Left ventricle myocardium inferior (tissue), 1 donor: Measurements from ENCODE around the gene TSPAN9. TPM values are rescaled to one million over a fixed set of nuclear protein-coding genes. Genes with fewer than 3 reads are reported as not detected.

Experiments used
- DNase-seq: peaks from one replicate; pipeline ENCODE4 v3.0.0-alpha.2; 2020
- H3K27ac ChIP-seq: fragments of 200-600 bp; replicated peaks from 2 replicates; pipeline ENCODE4 v1.8.0; 2021
- H3K27me3 ChIP-seq: fragments of 200-600 bp; 2 replicates; pipeline ENCODE4 v1.8.0; 2021; ENCODE audit warnings: low read depth
- H3K36me3 ChIP-seq: fragments of 200-600 bp; 2 replicates; pipeline ENCODE4 v1.8.0; 2021
- H3K4me1 ChIP-seq: fragments of 200-600 bp; 2 replicates; pipeline ENCODE4 v1.8.0; 2021
- H3K4me3 ChIP-seq: fragments of 200-600 bp; 2 replicates; pipeline ENCODE4 v1.8.0; 2021; ENCODE audit warnings: mild to moderate bottlenecking, moderate library complexity
- H3K9me3 ChIP-seq: fragments of 200-600 bp; replicated peaks from 2 replicates; pipeline ENCODE4 v1.8.0; 2021
- intact Hi-C: fragments of 100-400 bp; cut with micrococcal nuclease; formaldehyde crosslinking; loops from one replicate; pipeline ENCODE4 v1.11.0; 2022
- total RNA-seq: library from RNA; stranded (reverse); fragmentation: NEBNext Ultra II Directional; extraction: Animal tissue kit (Norgen Biotek cat#: 25700); gene quantifications from one replicate; pipeline ENCODE4 v1.2.1, GENCODE V29; 2021
- TF ChIP-seq, protein P1 (sequence below): fragments of 200-600 bp; IDR thresholded peaks from 2 replicates; pipeline ENCODE4 v1.8.0; 2021; ENCODE audit warnings: antibody characterized with exemption, mild to moderate bottlenecking, borderline replicate concordance
- donor health status: DM: no; HTN: yes; CAD: no; lungs with severe emphysema.

TSPAN9 gene
- total RNA-seq, 1 donor from 2014 or later: 305 TPM

- intact Hi-C loops: no loop called here
- no peak overlapping the region for H3K4me3 ChIP-seq
- DNase-seq: peak; percentile 65
- peak overlapping the region; percentile 86 for H3K27ac ChIP-seq
- peaks cover 64% of the 10 kb centered on the region for H3K4me1 ChIP-seq
- H3K36me3 ChIP-seq: no peaks in the 10 kb centered on the region
- H3K9me3 ChIP-seq: peaks cover 13% of the 10 kb centered on the region
- no peaks in the 10 kb centered on the region for H3K27me3 ChIP-seq
- TF ChIP-seq, protein P1, sequence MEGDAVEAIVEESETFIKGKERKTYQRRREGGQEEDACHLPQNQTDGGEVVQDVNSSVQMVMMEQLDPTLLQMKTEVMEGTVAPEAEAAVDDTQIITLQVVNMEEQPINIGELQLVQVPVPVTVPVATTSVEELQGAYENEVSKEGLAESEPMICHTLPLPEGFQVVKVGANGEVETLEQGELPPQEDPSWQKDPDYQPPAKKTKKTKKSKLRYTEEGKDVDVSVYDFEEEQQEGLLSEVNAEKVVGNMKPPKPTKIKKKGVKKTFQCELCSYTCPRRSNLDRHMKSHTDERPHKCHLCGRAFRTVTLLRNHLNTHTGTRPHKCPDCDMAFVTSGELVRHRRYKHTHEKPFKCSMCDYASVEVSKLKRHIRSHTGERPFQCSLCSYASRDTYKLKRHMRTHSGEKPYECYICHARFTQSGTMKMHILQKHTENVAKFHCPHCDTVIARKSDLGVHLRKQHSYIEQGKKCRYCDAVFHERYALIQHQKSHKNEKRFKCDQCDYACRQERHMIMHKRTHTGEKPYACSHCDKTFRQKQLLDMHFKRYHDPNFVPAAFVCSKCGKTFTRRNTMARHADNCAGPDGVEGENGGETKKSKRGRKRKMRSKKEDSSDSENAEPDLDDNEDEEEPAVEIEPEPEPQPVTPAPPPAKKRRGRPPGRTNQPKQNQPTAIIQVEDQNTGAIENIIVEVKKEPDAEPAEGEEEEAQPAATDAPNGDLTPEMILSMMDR: peak; percentile 40
These were observed 45.9 kb downstream of the TSPAN9 start for GRCh38 chr12:3122841-3123678.

DNA sequence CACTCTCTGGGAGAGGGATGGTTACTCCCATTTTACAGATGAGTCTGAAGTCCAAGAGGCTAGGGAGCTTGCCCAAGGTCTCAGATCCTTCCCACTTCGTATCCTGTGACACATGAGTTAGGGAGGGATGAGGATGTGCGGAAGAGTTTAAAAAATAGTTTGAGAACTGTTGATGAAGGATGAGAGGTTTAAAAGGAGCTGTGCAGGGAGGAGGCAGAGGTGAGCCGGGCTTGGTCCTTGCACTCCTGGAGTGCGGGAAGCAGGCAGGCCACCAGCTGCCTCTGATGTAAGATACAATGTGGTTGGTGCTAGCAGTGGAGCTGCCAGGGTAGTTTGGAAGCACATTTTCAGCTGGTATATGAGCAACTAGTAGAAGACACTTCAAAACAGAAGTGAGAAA is 46.5 kb downstream of the TSPAN9 start:
- TF ChIP-seq, protein P1: no peak
- intact Hi-C loops: no loop called here
- H3K9me3 ChIP-seq: peaks cover 13% of the 10 kb centered on the region

DNA sequence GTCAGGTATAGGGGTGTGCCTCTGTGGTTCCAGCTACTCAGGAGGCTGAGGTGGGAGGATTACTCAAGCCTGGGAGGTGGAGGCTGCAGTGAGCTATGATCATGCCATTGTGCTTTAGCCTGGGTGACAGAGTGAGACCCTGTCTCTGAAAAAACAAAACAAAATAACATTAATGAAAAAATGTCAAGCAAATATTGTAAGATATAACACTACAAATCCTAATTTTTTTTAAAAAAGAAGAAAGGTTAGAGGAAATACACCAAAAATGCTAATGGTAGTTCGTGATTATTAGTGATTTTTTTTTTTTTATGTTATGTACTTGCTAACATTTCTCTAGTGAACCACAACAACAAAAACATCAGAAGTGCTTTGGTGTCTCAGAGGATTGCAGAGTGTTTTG is 47.7 kb downstream of the TSPAN9 start:
- intact Hi-C loops: no loop called here

More for the DNA sequence above, 46.5 kb downstream of the TSPAN9 start:
- peak overlapping the region; percentile 86 for H3K27ac ChIP-seq
- H3K27me3 ChIP-seq: no peaks in the 10 kb centered on the region
- H3K4me1 ChIP-seq: peaks cover 57% of the 10 kb centered on the region
- no peak overlapping the region for H3K4me3 ChIP-seq
- H3K36me3 ChIP-seq: peaks cover 3% of the 10 kb centered on the region
- DNase-seq: no peak

GRCh38 chr12:3125674-3126073 is 48.5 kb downstream of the TSPAN9 start:
- TF ChIP-seq, protein P1: no peak
- no peak for DNase-seq
- Histone ChIP-seq H3K4me1 (peaks cover 54% of the 10 kb centered on the region), H3K4me3 (no peak overlapping the region), H3K36me3 (peaks cover 6% of the 10 kb centered on the region), H3K9me3 (peaks cover 13% of the 10 kb centered on the region), H3K27me3 (no peaks in the 10 kb centered on the region), H3K27ac (peak overlapping the region; percentile 13)
- intact Hi-C loops: no loop called here

More for the DNA sequence above, 47.7 kb downstream of the TSPAN9 start:
- H3K4me3 ChIP-seq: no peak overlapping the region
- peaks cover 13% of the 10 kb centered on the region for H3K9me3 ChIP-seq
- peak overlapping the region; percentile 13 for H3K27ac ChIP-seq
- no peaks in the 10 kb centered on the region for H3K27me3 ChIP-seq
- peaks cover 6% of the 10 kb centered on the region for H3K36me3 ChIP-seq
- DNase-seq: no peak
- TF ChIP-seq, protein P1: no peak
- H3K4me1 ChIP-seq: peaks cover 54% of the 10 kb centered on the region

DNA sequence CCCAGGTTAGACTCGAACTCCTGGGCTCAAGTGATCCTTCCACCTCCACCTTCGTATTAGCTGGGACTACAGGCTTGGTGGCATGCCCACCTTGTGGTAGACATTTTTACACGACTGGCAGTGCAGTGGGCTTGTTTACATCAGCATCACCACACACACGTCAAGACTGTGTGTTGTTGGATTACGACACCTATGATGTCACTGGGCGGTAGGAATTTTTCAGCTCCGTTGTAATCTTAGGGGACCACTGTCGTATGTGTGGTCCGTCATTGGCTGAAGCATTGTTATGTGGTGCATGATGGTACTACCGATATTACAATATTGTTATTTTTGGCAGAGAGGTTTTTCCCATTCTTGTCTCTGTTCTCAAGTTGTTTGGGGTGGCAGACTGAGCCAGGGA is 50.7 kb downstream of the TSPAN9 start:
- TF ChIP-seq, protein P1: no peak
- no peak overlapping the region for H3K4me3 ChIP-seq
- H3K27me3 ChIP-seq: no peaks in the 10 kb centered on the region
- no peak for DNase-seq
- no peak overlapping the region for H3K27ac ChIP-seq
- peaks cover 55% of the 10 kb centered on the region for H3K4me1 ChIP-seq
- intact Hi-C loops: no loop called here
- H3K36me3 ChIP-seq: peaks cover 6% of the 10 kb centered on the region
- H3K9me3 ChIP-seq: peaks cover 13% of the 10 kb centered on the region
